SU-DHL-6 (cell line): ENCODE results near the gene COL6A3.

Experiments
- H2AFZ ChIP-seq: fragments of 200-600 bp; sonication (generic); 2 replicates; pipeline ENCODE4 v1.6.1; 2014; ENCODE audit warnings: low read depth, mild to moderate bottlenecking, moderate library complexity, mixed read lengths, antibody characterized with exemption, low read length; ENCODE audit not compliant: severe bottlenecking
- H3F3A ChIP-seq: fragments of 200-600 bp; shearing (Covaris generic); 2 replicates; pipeline ENCODE4 v1.6.0; 2016; ENCODE audit warnings: antibody characterized with exemption, mild to moderate bottlenecking; ENCODE audit not compliant: insufficient read depth
- H3K27ac ChIP-seq: fragments of 200-600 bp; sonication (generic); 2 replicates; pipeline ENCODE4 v1.5.1; 2016; ENCODE audit warnings: low read depth, mild to moderate bottlenecking, low read length, moderate library complexity, mixed read lengths
- H3K27me3 ChIP-seq: fragments of 200-600 bp; sonication (generic), shearing (Covaris generic); 2 replicates; pipeline ENCODE4 v1.6.0; 2014; ENCODE audit warnings: mild to moderate bottlenecking, low read length
- H3K36me3 ChIP-seq: fragments of 200-600 bp; sonication (generic); 2 replicates; pipeline ENCODE4 v1.6.1; 2014; ENCODE audit warnings: mild to moderate bottlenecking, low read length, mixed read lengths
- H3K4me2 ChIP-seq: fragments of 300-600, 200-600 bp; shearing (Covaris generic), sonication (generic); 2 replicates; pipeline ENCODE4 v1.6.0; 2014; ENCODE audit warnings: low read length, low read depth, mild to moderate bottlenecking; ENCODE audit not compliant: poor library complexity, severe bottlenecking
- H3K4me3 ChIP-seq: fragments of 200-600 bp; sonication (generic); 2 replicates; pipeline ENCODE4 v1.5.1; 2014; ENCODE audit warnings: antibody characterized with exemption, low read length, mild to moderate bottlenecking, mixed read lengths; ENCODE audit not compliant: insufficient read depth, poor library complexity, severe bottlenecking
- H3K79me2 ChIP-seq: fragments of 200-600 bp; sonication (generic); 2 replicates; pipeline ENCODE4 v1.6.1; 2014; ENCODE audit warnings: mild to moderate bottlenecking, low read length, moderate library complexity; ENCODE audit not compliant: insufficient read depth
- H3K9ac ChIP-seq: fragments of 200-600 bp; sonication (generic); 2 replicates; pipeline ENCODE4 v1.7.0; 2014; ENCODE audit warnings: mild to moderate bottlenecking, low read length
- H3K9me2 ChIP-seq: fragments of 200-600 bp; sonication (generic); replicated peaks from 2 replicates; pipeline ENCODE4 v1.6.1; 2014; ENCODE audit warnings: low read length; ENCODE audit not compliant: insufficient read depth
- H3K9me3 ChIP-seq: fragments of 200-600 bp; sonication (generic); 2 replicates; pipeline ENCODE4 v1.6.1; 2014; ENCODE audit warnings: low read length, mixed read lengths; ENCODE audit not compliant: insufficient read depth
- H4K20me1 ChIP-seq: fragments of 200-600 bp; sonication (generic); 2 replicates; pipeline ENCODE4 v1.6.1; 2014; ENCODE audit warnings: low read depth, mild to moderate bottlenecking, antibody characterized with exemption, low read length, moderate library complexity, mixed read lengths
- CTCF ChIP-seq: fragments of 200-600 bp; sonication (generic); IDR thresholded peaks from one replicate; pipeline ENCODE4 v1.5.1; 2017; ENCODE audit warnings: antibody characterized with exemption, mild to moderate bottlenecking, low read length, moderate library complexity; ENCODE audit not compliant: insufficient read depth, poor library complexity, severe bottlenecking
- EZH2phosphoT487 ChIP-seq: fragments of 200-600 bp; sonication (generic), shearing (Covaris generic); conservative IDR thresholded peaks from 2 replicates; pipeline ENCODE4 v1.6.1; 2018; ENCODE audit warnings: mild to moderate bottlenecking, antibody characterized with exemption, low read length, moderate library complexity, mixed read lengths

Gene COL6A3

DNA sequence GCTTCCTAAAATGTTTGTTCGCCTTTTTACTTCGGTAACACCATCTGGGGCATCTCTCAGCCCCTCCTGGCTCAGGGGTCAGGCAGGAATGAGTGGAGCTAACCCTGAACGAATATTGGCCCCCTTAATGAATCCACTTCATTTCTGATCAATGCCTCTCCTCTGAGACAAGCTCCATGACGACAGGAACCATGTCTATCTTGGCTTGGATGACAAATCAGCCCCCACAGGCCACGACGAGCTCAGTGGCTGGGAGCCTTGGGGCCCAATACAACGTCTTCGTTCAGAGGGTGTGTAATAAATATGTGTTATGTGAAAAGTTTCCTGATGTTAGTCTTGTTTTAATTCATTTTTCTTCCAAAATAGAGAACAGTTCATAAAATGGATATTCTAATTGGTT, 133.0 kb downstream of the COL6A3 start:
- H3K4me3 ChIP-seq = no peak overlapping the region
- no peak overlapping the region for H3K9ac ChIP-seq
- no peak overlapping the region for H2AFZ ChIP-seq
- H3K9me2 ChIP-seq = no peaks in the 10 kb centered on the region
- H3K36me3 ChIP-seq = no peaks in the 10 kb centered on the region
- no peaks in the 10 kb centered on the region for H3F3A ChIP-seq
- H4K20me1 ChIP-seq = no peaks in the 10 kb centered on the region
- no peak overlapping the region for H3K4me2 ChIP-seq
- no peaks in the 10 kb centered on the region for H3K27me3 ChIP-seq
- H3K79me2 ChIP-seq = no peaks in the 10 kb centered on the region
- TF ChIP-seq EZH2phosphoT487 (no peak), CTCF (no peak)
- no peak overlapping the region for H3K27ac ChIP-seq
- H3K9me3 ChIP-seq = no peaks in the 10 kb centered on the region

GRCh38 chr2:237280229-237280628, 133.7 kb downstream of the COL6A3 start:
- no peak overlapping the region for H3K4me2 ChIP-seq
- H3K9me2 ChIP-seq = no peaks in the 10 kb centered on the region
- no peaks in the 10 kb centered on the region for H3K36me3 ChIP-seq
- H3K4me3 ChIP-seq = no peak overlapping the region
- H3K27ac ChIP-seq = no peak overlapping the region
- H2AFZ ChIP-seq = no peak overlapping the region
- H3K79me2 ChIP-seq = no peaks in the 10 kb centered on the region
- no peaks in the 10 kb centered on the region for H3K9me3 ChIP-seq
- H3K9ac ChIP-seq = no peak overlapping the region
- H3F3A ChIP-seq = no peaks in the 10 kb centered on the region
- no peak for TF ChIP-seq CTCF
- no peak for TF ChIP-seq EZH2phosphoT487
- H4K20me1 ChIP-seq = no peaks in the 10 kb centered on the region
- no peaks in the 10 kb centered on the region for H3K27me3 ChIP-seq

- Histone ChIP-seq H3K27ac (no peak overlapping the region), H3K9me3 (no peaks in the 10 kb centered on the region), H3K36me3 (no peaks in the 10 kb centered on the region), H3F3A (no peaks in the 10 kb centered on the region), H4K20me1 (no peaks in the 10 kb centered on the region), H3K27me3 (no peaks in the 10 kb centered on the region), H3K9ac (no peak overlapping the region), H3K9me2 (no peaks in the 10 kb centered on the region), H3K4me3 (no peak overlapping the region), H2AFZ (no peak overlapping the region), H3K4me2 (no peak overlapping the region), H3K79me2 (no peaks in the 10 kb centered on the region)
- TF ChIP-seq EZH2phosphoT487 (no peak), CTCF (no peak)
These were observed 134.8 kb downstream of the COL6A3 start for GRCh38 chr2:237279012-237279768.
